ENCODE results near the gene PXK.

The PXK gene

DNA sequence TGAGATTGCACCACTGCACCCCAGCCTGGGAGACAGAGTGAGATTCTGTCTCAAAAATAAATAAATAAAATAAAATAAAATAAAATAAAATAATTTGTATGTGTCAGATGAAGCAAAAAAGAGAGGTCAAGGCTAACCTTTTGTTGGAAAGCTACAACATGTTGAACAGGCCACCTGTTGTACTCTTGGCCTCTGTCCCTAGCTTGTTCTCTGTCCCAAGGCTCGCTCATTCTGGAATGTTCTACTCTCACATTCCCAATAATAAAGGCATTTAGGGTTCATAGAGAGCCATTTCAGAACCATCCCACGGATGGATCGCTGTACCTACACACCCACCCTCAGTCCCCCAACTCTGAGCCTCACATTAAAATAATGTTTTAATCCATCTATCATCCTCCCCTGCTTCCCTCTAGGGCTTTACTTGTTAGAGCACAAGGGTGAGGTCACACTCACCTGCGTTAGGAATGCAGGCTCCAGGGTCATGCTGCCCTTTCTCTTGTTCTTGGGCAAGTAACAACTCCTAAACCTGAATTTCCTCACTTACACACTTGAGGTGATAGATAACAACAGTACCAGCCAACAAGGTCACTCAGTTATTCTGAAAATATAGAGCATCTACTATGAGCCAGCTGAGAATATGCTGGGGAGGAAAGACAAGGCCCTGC is 134.3 kb downstream of the PXK start:
- ATAC-seq (no peak), DNase-seq (no peak)

DNA sequence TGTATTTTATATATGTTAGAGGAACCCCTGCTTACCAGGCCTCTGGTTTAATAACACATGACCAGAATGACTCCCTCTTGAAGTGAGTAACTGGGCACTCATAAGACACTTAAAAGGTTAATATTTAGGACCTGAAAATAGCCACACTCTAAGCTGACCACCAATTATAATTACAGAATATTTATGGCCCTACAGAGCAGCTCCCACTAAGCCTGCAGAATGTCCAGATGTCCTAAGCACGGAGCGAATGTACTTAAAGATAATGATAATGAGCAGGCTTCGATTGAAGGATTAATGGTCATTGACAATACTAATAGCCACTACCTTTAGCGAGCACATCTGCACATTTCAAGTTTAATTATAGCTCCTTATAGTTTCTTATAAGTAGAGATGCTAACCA is 136.4 kb downstream of the PXK start:
- DNase-seq (no peak), ATAC-seq (no peak)

DNA sequence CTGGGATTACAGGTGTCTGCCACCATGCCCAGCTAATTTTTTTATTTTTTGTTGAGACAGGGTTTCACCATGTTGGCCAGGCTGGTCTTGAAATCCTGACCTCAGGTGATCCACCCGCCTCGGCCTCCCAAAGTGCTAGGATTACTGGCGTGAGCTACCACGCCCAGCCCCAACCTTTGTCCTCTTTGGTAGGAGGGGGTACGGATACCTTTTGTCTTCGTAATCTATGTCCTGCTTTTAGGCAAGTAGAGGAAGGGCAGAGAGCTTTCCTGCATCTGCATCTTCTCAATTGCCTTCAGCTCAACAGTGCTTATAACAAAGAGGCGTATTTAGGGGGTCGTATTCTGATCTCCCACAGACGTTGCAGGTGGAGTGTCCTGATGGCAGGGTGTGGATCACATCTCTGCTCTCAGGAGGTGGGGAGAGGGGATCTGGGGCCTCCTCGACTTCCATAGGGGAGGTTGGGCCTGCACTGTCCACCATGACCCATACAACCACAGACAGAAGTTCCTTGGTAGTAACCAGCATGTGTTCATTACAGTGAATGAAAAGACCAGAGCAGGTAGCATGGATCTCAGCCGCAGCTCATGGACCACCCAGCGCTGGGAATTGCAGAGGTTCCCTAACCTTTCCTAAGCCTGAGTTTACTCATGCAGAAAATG is 137.8 kb downstream of the PXK start:
- ATAC-seq, result no peak
- no peak for DNase-seq

DNA sequence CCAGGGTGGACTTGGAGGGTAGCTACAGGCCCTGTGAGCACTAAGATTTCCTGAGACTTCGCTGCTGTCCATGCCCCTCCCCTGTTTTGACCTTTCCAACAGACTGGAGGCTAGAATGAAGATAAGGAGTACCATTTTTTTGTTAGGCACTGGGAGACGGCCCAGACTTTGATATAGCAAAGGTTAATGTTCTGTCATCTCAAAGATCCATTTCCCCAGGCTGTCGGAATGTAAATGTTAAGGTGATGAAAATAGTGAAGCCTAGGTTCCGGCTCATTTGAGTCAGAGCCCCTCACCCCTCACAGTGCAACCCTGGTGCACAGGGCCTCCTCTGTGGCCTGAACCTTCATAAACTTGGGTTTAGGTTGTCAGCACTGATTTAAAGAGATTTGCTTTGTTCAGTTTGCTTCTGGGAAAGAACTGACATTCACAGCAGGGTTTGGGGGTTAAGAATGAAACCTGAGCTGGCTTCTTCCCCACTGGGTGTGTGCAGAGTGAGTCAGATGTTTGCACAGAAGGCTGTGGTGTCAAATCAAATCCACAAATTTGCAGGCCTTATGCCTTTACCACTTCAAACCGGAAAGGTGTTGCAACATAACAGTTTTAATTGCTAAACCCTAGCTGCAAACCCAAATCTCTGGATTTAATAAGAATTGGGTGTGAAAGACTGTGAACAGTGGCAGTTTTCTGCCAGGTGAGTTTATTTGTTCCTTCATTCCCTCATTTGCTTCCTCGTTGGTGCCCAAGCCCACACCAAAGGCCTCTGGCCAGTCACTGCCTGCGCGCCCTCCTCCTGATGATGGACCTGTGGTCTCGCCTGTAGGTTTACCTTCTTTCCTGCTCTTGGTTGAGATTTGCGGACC is 138.6 kb downstream of the PXK start:
- DNase-seq (peak; percentile 50), ATAC-seq (peak; percentile 97)

DNA sequence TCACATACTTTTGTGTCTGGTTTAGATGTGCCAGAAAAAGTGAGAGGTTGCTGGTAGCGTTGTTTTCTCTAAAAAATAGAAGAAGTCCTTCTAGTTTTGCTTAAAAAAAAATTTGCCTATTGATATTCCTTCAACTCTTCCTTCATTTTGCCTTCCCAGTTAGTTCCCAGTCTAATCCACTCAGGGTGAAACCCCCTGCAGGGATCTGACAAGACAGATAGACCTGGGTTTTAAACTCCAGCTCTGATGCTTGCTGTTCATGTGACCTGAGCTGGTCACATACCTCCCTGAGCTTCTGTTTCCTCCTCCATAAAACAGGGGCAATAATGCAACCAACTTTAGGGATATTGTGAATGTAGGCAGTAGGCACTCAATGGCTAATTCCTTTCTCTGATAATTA is 140.6 kb downstream of the PXK start:
- DNase-seq (no peak), ATAC-seq (no peak)

DNA sequence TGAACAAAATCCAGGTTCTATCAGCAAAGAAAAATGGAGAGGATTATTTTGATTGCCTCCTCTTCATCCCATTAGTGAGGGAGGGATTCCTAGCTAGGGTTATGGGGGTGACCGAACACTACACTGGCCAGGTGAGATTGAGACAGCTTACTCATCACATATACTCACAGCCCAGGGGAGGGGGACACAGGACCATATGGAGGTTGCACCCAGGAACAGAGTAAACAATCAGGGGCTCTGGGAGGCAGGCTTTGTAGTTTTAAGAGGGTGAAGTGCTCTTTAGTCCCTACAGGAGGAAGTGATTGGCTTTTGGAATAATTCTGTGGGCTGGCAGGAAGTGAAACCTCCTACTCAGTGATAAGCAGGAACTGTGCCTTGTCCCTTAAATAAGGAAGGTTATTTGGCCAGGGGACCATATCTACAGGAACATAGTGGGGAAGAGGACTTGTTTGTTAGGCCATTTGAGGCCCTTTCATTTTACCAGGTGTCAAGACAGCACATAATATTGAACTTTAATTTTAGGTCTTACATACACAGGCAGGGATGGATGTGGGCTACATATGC is 141.7 kb downstream of the PXK start:
- ATAC-seq (no peak), DNase-seq (no peak)

DNA sequence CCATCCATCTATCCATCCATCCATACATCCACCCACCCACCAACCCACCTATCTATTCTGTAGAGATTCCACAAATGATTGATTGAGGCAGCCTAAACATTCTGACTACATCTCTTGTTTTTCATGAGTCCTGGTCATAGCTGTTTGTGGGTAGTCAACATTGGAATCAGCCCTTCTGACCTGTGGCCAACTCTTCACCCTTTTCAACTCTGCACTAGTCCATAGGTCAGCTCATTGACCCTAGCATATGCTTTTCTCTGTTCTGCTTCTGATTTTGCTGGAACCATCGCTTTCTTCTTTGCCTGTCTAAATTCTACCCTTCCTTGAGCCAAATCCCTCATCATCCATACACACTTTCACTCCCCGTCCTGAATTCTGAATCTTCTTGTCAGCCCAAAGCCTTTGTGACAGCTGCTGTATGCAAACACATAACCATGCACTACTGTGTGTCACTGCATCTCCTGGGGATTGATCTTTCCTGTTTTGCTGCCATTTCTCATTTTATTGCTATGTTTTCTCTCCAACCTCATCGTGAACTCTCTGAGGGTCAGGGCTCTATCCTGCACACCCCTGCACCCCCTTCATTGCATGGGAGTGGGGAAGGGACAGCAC is 142.4 kb downstream of the PXK start:
- ATAC-seq (no peak), DNase-seq (no peak)

All from stimulated activated naive CD8-positive, alpha-beta T cell treated with anti-CD3 and anti-CD28 coated beads, Interleukin-15, Interleukin-2, amounts not matched to agents 100 U/mL and 50 U/mL, for 24 hours (primary cell).